WERI-Rb-1 (cell line): ENCODE results near the gene HOXA10.

Experiments
- DNase-seq: peaks from one replicate; pipeline ENCODE4 v3.0.0-alpha.2; 2020
- H3K27ac ChIP-seq: fragments of 250-450 bp; sonication (Bioruptor Pico); 2 replicates; pipeline ENCODE4 v1.5.1; 2020; ENCODE audit warnings: mild to moderate bottlenecking, moderate library complexity
- H3K27me3 ChIP-seq: fragments of 250-450 bp; sonication (Bioruptor Pico); 2 replicates; pipeline ENCODE4 v1.5.1; 2021; ENCODE audit warnings: mild to moderate bottlenecking, low read depth, moderate library complexity; ENCODE audit not compliant: insufficient read depth, severe bottlenecking
- H3K36me3 ChIP-seq: fragments of 250-450 bp; sonication (Bioruptor Pico); 2 replicates; pipeline ENCODE4 v1.5.1; 2020; ENCODE audit warnings: mild to moderate bottlenecking, moderate library complexity
- H3K4me3 ChIP-seq: 2 replicates; pipeline ENCODE4 v1.5.1; 2011; ENCODE audit warnings: low read depth, mild to moderate bottlenecking, control low read depth, low read length
- H3K9me3 ChIP-seq: fragments of 250-450 bp; sonication (Bioruptor Pico); 2 replicates; pipeline ENCODE4 v1.5.1; 2021; ENCODE audit warnings: mild to moderate bottlenecking, moderate library complexity; ENCODE audit not compliant: severe bottlenecking
- TF ChIP-seq, protein P1 (sequence below): IDR thresholded peaks from 2 replicates; pipeline ENCODE4 v1.5.1; 2011; ENCODE audit warnings: low read depth, mild to moderate bottlenecking, control low read depth, inconsistent platforms, low read length

Gene HOXA10

DNA sequence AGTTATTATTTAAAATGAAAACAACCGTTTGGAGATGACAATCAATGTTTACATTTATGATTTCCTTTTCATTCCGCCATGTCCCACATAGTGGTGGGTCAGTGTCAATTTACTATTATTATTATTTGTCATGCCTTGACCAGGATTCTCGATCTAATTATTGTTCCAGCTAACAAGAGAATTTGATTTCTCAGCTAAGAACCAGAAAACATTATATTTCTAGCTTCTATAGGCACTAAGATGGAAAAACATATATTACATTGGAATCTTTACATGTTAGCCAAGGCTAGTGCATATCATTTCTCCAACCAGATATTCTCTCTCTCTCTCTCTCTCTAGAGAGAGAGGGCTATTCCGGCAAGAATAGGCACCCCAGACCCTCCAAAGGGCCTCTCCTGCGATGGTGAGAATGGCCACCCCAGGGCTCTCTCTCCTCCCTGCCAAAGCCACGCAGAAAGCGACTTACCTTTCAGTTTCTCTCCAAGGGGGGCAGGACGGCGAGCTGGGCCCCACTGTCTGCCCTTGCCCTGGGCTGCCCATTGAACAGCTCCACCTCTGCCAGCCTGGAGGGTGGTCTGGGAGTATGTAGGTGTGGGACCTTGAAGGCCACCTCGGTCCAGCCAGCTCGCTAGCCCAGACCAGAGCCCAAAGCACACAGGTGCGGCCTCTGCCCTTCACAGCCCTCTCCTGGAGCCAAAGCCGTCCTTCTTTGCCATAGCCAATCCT is 24.1 kb downstream of the HOXA10 start:
- peaks cover 50% of the 10 kb centered on the region for H3K27me3 ChIP-seq
- H3K4me3 ChIP-seq = peak overlapping the region; percentile 56

GRCh38 chr7:27148756-27149641 is 25.1 kb downstream of the HOXA10 start:
- Histone ChIP-seq H3K4me3 (0 out of 2 replicates have a peak overlapping the region, but pooled peaks have one; percentile 56), H3K9me3 (no peaks in the 10 kb centered on the region), H3K27ac (no peak overlapping the region), H3K27me3 (peaks cover 57% of the 10 kb centered on the region), H3K36me3 (no peaks in the 10 kb centered on the region)
- TF ChIP-seq, protein P1, sequence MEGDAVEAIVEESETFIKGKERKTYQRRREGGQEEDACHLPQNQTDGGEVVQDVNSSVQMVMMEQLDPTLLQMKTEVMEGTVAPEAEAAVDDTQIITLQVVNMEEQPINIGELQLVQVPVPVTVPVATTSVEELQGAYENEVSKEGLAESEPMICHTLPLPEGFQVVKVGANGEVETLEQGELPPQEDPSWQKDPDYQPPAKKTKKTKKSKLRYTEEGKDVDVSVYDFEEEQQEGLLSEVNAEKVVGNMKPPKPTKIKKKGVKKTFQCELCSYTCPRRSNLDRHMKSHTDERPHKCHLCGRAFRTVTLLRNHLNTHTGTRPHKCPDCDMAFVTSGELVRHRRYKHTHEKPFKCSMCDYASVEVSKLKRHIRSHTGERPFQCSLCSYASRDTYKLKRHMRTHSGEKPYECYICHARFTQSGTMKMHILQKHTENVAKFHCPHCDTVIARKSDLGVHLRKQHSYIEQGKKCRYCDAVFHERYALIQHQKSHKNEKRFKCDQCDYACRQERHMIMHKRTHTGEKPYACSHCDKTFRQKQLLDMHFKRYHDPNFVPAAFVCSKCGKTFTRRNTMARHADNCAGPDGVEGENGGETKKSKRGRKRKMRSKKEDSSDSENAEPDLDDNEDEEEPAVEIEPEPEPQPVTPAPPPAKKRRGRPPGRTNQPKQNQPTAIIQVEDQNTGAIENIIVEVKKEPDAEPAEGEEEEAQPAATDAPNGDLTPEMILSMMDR = no peak
- peak; percentile 5 for DNase-seq

More for the DNA sequence above, 24.1 kb downstream of the HOXA10 start:
- H3K9me3 ChIP-seq = no peaks in the 10 kb centered on the region
- TF ChIP-seq, protein P1 = no peak
- DNase-seq = no peak
- H3K27ac ChIP-seq = peak overlapping the region; percentile 68
- H3K36me3 ChIP-seq = no peaks in the 10 kb centered on the region

DNA sequence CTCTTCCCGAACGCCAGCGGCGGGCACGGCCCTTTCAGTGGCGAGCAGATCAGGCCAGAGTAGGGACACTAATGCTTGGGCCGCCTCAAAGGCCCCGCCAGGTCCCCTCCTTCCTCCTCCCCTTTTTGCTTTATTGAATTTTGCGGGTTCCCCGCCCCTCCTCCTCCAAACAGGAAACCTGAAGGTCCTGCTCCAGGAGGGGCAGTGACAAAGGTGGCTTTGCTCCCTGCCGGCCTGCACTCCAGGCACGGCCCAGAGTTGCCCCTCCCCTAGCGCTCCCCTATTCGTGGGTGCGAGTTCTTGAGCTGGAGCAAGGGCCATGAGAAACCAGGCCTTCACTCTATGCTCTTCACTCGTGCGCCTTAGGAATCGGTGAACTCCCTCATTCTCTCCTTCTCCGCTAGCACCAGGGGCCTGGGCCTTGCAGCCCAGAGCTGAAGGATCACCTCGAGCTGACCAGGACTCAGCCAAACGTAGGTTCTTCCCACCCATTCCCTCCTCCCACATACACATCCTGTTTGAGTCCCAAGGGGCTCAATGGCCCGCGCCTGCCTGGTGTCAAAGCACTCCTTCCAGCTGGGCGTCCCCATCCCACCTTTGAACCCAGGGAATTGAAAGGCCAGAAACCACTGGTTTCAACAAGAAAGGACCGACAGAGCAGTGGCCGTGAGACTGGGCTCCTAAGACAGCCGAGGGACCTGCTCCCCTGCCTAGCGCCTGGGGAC is 25.9 kb downstream of the HOXA10 start:
- H3K4me3 ChIP-seq = no peak overlapping the region
- H3K27ac ChIP-seq = no peak overlapping the region
- DNase-seq = no peak
- no peaks in the 10 kb centered on the region for H3K36me3 ChIP-seq
- TF ChIP-seq, protein P1 = no peak
- H3K27me3 ChIP-seq = peaks cover 59% of the 10 kb centered on the region
- no peaks in the 10 kb centered on the region for H3K9me3 ChIP-seq

GRCh38 chr7:27147199-27148030 is 26.7 kb downstream of the HOXA10 start, which contains the start of gene HOXA6:
Gene HOXA6 (minus strand): TSS chr7:27147774. CDS start chr7:27147749, 25 bp downstream.
- Histone ChIP-seq H3K36me3 (no peaks in the 10 kb centered on the region), H3K27me3 (peaks cover 59% of the 10 kb centered on the region), H3K9me3 (no peaks in the 10 kb centered on the region), H3K27ac (no peak within 1 kb of the TSS), H3K4me3 (no peak within 1 kb of the TSS)
- DNase-seq = peak; percentile 5
- TF ChIP-seq, protein P1 = no peak
